GM21360 (cell line): Measurements from ENCODE around the gene CFAP74.

Experiments
- ATAC-seq: cut with Tn5 transposase; IDR thresholded peaks from one replicate; pipeline ENCODE4 v1.9.1; 2021; ENCODE audit warnings: mild to moderate bottlenecking, moderate library complexity; ENCODE audit not compliant: unreplicated experiment

CFAP74 gene

DNA sequence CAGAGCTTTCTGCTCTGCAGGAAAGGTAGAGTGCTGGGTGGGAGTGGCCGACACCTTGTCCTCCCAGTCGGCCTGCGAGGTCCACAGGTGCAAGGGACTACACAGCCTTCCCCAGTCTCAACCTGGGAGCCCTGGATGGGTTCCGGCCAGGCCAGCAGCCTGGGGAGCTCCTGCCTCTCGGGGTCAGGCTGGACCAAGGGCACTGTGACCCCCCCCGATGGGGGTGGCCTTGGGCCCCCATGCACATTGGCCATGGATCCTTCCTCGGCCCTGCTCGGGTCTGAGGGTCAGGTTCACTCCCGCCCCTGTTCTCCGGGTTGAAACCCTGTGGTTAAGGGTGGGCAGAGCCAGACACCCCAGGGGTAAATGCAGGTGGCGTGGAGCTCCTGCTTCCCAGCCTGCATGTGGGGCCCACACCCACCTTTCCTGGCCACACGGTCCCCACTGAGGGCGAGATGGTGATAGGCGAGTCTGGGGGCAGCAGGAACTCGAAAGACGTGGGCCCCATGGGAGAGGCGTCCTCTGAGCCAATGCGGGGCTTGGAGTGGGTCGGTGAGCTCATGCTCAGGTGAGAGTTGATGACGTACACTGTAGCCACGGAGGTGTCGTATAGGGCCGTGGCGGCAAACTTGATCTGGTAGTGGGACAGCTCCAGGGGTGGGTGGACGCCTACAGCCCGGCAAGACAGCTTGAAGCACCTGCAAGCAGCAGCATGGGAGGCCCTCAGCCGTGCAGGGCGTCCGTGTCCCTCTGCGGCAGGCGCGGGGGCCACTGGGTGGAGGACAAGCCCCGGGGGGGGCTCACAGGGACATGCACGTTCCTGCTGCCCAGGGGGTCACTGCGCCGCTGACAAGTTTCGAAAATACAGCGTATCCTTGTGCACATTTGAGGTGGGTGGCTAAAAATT lies 73.7 kb downstream of the CFAP74 start:
- no peak for ATAC-seq

GRCh38 chr1:1929102-1929638 lies 74.4 kb downstream of the CFAP74 start:
- ATAC-seq, result no peak

- ATAC-seq, result no peak
Observed at GRCh38 chr1:1928231-1929101, 75.1 kb downstream of the CFAP74 start.

GRCh38 chr1:1927751-1928150 lies 75.8 kb downstream of the CFAP74 start:
- no peak for ATAC-seq

DNA sequence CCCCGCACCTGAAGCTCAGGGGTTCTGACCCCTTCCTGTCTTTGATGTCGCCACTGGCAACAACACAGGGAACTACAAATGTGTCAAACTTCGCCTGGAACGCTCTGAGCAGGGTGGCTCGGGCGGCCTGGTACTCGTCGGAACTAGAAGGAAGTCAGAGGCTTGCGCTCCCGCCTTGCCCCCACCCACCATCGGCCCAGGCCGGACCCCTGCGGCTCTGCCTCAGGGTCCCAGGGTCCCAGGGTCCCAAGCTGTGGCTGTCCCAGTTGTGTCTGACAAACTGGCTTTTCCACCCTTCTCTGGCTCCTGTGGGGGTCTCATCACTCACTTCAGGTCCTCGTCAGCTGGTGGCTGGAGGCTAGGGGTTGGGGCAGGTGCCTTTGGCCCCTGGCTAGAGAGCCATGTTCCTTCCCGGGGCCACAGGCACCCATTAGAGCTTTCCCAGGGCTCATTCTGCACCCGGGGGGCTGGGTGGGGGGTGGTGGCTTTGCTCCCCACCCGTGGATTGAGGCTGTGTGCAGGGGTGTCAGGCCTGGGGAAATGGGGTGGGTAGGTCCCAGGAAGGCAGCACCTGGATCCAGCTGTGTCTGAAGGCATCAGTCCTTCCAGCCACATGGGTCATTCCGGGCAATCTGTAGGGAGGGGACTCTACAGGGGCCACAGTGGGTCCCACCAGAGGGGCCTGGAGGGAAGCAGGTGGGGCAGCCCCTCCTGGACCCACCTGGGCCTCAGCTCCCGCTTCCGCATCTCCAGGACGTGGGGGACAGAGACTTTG lies 76.5 kb downstream of the CFAP74 start:
- no peak for ATAC-seq

GRCh38 chr1:1926346-1926811 lies 77.2 kb downstream of the CFAP74 start:
- ATAC-seq, result no peak

DNA sequence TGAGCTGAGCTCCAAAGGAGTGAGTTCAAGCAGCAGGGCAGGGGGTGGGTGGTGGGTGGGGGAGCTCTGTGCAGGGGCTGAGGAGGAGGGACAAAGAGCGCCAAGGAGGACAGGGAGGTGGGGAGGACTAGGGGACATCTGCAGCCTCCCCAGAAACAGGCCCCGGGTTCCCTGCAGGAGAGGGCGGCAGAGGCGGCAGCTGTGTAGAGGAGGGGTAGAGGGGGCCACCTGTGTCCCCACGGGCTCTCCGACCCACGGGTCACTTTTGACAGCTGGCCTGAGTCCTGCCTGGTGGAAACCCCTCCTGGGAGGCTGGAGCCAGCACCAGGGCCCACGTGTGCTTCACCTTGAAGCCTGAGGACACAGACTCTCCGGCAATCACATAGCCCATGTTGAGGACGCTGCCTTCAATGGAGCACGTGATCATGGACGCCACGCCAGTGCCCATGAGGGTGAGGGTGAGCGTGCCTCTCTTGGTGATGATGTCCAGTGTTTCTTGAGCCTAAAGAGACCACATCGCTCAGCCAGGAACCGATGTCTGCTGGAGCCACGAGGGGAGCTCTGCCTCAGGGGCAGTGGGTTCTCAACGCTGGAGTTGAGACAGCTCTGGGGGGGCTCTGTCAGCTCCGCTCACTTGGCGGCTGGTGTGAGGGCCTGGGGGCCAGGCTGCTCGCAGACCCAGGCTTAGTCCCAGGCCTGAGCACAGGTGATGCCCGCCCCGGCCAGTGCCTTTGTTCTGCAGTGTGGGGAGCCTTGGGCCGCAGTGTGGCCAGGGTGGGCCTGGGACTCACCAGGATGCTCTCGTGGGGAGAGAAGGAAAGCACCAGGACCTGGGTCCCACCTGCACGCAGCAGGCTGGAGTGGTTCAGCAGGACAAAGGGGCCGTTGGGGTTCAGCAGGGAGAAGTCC lies 77.9 kb downstream of the CFAP74 start:
- no peak for ATAC-seq

- no peak for ATAC-seq
Observed at GRCh38 chr1:1924849-1925248, 78.7 kb downstream of the CFAP74 start.

- ATAC-seq, result no peak
Observed at GRCh38 chr1:1924386-1924785, 79.2 kb downstream of the CFAP74 start.

- ATAC-seq, result no peak
Observed at GRCh38 chr1:1922956-1923833, 80.4 kb downstream of the CFAP74 start.

DNA sequence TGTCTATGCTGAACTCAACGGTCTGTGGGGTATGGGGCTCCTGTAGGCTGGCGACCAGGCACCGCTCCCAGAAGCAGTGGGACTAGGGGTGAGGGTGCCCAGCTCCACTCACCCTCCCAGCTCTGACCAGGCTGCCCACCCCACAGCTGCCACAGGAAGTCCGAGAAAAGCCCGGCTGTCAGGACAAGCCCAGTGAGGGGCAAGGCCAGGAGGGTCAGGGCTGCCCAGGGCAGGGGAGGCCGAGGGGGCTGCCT lies 81.0 kb downstream of the CFAP74 start:
- ATAC-seq, result no peak

GRCh38 chr1:1921901-1922701 lies 81.5 kb downstream of the CFAP74 start:
- ATAC-seq, result no peak

- ATAC-seq, result no peak
Observed at GRCh38 chr1:1921459-1921862, 82.1 kb downstream of the CFAP74 start.

DNA sequence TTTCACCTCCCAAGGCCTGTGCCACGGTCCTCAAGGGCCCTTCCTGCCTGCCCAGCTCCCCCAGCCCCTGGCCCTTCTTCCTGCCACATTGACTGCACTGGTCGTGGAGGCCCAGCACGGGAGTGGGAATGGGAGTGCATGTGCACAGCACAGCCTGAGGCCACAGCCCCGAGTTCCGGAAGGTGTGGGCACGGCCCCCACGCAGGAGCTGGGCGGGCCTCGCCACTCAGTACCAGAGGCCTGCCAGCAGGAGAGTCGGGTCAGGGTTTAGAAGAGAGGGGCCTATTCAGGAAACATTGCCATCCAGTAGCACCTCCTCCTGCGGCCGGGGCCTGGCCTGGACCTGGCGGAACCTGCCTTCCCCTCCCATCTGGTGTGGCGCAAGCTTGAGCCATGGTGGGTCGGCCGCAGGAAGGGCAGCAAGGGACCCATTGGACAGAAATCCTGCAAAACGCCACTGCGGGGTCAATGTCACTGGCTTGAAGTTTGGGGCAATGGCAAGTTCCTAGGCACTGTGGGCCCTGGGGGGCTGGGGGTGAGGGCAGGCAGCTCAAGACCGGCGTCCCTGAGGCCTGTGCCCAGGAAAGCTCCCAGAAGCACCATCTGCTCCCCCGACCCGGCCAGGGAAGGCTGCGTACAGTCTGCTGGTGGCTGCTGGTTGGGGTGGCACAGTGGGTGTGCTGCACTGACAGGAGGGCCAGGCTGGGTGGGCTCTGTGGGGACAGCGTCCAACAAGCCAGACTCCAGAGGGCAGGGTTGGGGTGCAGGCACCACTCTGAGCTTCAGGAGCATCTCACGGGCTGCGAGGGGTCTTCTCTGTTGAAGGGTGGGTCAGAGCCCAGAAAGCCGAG lies 82.8 kb downstream of the CFAP74 start:
- ATAC-seq, result no peak

DNA sequence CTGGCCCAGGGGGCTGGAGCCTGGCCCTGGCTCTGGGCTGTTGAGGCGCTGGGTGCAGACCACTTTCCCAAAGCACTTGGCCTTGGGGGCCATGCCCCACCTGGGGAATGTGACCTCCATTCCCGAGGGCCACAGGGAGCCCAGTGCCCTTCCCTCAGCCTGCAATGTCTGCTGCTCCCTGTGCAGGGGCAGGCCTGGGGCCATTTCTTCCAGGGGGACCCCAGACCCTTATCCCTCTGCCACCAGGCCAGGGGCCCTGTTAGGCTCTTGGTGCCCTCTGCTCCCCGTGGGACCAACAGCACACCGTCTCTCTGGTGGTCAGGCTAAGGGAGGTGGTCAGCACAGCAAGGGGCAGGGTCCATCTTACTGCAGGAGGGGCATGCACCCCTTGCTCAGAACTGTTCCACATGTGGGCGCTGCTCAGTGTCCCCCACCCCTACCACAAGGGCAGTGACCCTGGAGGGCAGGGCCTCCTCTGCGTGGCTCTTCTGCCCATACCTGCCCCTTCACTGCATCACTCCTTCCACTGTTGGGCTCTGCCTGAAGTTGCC lies 83.5 kb downstream of the CFAP74 start:
- ATAC-seq, result no peak

- ATAC-seq, result peak; percentile 77
Observed at GRCh38 chr1:1919304-1920056, 84.1 kb downstream of the CFAP74 start.
